Measurements from ENCODE around the gene SEPTIN8.

The SEPTIN8 gene

DNA sequence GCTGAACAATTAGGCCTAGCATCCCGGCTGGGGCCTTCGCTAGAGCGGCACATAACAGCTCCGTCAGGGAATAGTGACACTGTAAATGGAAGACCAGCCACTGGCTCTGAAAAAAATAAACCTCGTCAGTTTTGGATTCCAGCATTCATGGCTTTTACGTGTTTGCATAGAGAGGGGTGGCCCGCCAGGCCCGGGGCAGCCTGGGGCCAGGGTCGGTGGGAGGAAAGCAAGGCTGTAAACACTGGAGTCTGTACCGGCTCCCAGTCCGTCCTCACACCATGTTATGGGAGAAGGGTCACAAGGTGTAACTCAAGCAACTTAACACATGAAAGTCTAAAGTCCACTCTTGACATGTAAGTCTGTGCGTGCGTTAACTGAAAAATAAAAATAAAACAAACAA is 18.6 kb downstream of the SEPTIN8 start:
- Histone ChIP-seq H3K4me3 (ENCODE audit: low read length) (no peak overlapping the region), H3K9ac (ENCODE audit: low read length) (no peak overlapping the region), H3K27me3 (ENCODE audit: control insufficient read depth, insufficient read depth, low read length) (no peaks in the 10 kb centered on the region), H3K36me3 (ENCODE audit: control insufficient read depth, insufficient read depth, low read length) (peaks cover 26% of the 10 kb centered on the region), H3K27ac (ENCODE audit: low read depth, low read length) (no peak overlapping the region), H3K4me1 (ENCODE audit: control insufficient read depth, insufficient read depth, low read length) (no peaks in the 10 kb centered on the region)

DNA sequence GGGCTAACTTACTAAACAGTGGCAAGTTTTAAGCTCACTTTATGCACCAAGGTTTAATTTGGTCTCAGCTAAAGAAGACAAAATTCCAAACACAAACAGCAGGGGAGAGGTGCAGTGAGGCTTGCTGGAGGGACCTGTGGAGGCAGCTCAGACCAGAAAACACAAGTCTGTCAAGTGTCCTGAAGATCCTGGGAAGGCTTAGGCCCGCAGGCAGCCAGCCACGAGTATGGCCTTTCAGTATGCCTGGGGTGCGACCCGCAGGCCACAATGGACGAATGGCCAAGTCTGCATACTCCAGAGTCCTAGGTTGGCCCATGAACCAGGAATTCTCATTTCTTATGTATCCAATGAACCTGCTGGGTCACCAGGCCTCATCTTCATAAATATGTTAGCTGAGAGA is 20.5 kb downstream of the SEPTIN8 start:
- H3K36me3 ChIP-seq (ENCODE audit: control insufficient read depth, insufficient read depth, low read length): peaks cover 15% of the 10 kb centered on the region
- H3K4me3 ChIP-seq (ENCODE audit: low read length): no peak overlapping the region
- H3K27ac ChIP-seq (ENCODE audit: low read depth, low read length): no peak overlapping the region
- no peak overlapping the region for H3K9ac ChIP-seq (ENCODE audit: low read length)
- H3K4me1 ChIP-seq (ENCODE audit: control insufficient read depth, insufficient read depth, low read length): no peaks in the 10 kb centered on the region
- no peaks in the 10 kb centered on the region for H3K27me3 ChIP-seq (ENCODE audit: control insufficient read depth, insufficient read depth, low read length)

DNA sequence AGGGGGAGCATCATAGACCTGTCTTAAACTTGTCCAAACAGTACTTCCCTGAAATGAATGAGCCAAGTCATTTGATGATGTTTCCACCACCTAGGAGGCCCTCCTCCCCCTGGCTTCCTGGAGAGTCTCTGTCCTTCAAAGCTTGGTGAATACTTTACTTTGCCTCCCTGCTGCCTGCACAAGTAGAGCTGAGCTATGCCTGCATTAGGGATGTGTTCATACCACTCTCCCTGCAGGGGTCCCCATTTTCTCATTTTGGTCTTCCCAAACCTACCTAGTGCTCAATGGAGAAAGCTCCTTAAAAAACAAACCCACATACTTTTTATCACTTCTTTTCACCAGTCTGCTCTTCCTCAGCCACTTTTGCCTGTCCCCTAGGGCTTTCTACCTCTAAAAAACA is 22.1 kb downstream of the SEPTIN8 start:
- H3K36me3 ChIP-seq (ENCODE audit: control insufficient read depth, insufficient read depth, low read length): peaks cover 4% of the 10 kb centered on the region
- no peak overlapping the region for H3K4me3 ChIP-seq (ENCODE audit: low read length)
- no peak overlapping the region for H3K9ac ChIP-seq (ENCODE audit: low read length)
- H3K4me1 ChIP-seq (ENCODE audit: control insufficient read depth, insufficient read depth, low read length): no peaks in the 10 kb centered on the region
- no peaks in the 10 kb centered on the region for H3K27me3 ChIP-seq (ENCODE audit: control insufficient read depth, insufficient read depth, low read length)
- no peak overlapping the region for H3K27ac ChIP-seq (ENCODE audit: low read depth, low read length)

DNA sequence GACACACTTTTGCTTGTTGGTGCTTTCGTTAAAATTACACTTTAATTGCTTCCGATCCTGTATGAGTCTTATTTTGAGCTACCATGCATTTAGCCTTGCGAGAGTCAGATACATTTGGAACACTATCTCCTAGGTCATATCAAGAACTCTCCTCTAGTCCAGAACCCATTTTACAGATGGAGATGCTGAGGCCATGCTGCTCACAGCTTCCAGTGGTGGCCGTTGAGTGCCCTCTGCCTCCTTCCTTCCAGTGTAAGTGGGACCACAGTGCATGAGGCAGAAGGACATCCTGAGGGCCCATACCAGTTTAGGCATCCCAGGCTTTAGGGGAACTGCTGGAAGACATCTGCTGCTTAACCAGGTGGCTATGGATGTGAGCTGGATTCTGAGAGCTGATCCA is 22.9 kb downstream of the SEPTIN8 start:
- Histone ChIP-seq H3K27ac (ENCODE audit: low read depth, low read length) (no peak overlapping the region), H3K9ac (ENCODE audit: low read length) (no peak overlapping the region)

DNA sequence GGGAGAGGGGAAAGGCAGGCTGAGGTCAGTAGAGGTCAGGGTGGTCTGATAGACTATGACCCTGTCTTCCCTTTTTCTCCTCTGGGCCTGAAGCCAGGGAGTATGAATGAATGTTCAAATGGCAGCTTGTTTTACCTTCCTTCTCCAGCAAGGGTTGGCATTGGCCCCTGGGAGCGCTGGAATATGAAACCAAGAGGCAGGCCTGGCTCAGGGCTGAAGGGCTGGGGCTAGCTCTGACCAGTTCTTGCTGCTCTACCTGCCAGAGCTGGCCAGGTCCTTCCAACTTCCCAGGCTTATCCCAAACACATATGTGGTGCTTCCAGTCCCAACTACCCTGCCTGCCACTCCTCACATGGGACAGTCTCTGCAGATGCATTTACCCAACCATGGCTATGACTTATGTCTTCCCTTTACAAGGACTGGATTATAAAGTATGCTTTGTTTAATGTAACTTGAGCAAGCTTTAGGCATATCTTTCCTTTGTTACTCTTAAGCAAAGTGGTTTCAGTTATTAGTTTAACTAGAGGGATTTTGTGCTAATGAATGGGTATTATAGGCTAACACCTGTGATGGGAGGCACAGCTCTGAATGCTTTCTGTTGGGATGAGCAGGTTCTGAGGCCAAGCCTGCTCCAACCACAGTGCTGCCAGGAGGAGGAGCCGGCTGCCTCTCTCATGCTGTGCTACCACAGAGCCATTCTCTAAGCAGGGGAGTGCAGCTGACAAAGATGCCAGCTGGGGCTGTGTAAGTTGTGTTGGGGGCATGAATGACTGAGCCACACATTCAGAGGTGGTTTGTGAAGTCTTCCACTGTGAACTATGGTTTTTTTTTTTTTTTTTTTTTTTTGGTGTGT is 23.7 kb downstream of the SEPTIN8 start:
- H3K4me1 ChIP-seq (ENCODE audit: control insufficient read depth, insufficient read depth, low read length): no peaks in the 10 kb centered on the region
- no peak overlapping the region for H3K4me3 ChIP-seq (ENCODE audit: low read length)
- H3K9ac ChIP-seq (ENCODE audit: low read length): no peak overlapping the region
- H3K27me3 ChIP-seq (ENCODE audit: control insufficient read depth, insufficient read depth, low read length): no peaks in the 10 kb centered on the region
- H3K27ac ChIP-seq (ENCODE audit: low read depth, low read length): no peak overlapping the region
- peaks cover 4% of the 10 kb centered on the region for H3K36me3 ChIP-seq (ENCODE audit: control insufficient read depth, insufficient read depth, low read length)

More for the DNA sequence above, 22.9 kb downstream of the SEPTIN8 start:
- no peak overlapping the region for H3K4me3 ChIP-seq (ENCODE audit: low read length)
- H3K4me1 ChIP-seq (ENCODE audit: control insufficient read depth, insufficient read depth, low read length): no peaks in the 10 kb centered on the region
- H3K27me3 ChIP-seq (ENCODE audit: control insufficient read depth, insufficient read depth, low read length): no peaks in the 10 kb centered on the region
- peaks cover 4% of the 10 kb centered on the region for H3K36me3 ChIP-seq (ENCODE audit: control insufficient read depth, insufficient read depth, low read length)

DNA sequence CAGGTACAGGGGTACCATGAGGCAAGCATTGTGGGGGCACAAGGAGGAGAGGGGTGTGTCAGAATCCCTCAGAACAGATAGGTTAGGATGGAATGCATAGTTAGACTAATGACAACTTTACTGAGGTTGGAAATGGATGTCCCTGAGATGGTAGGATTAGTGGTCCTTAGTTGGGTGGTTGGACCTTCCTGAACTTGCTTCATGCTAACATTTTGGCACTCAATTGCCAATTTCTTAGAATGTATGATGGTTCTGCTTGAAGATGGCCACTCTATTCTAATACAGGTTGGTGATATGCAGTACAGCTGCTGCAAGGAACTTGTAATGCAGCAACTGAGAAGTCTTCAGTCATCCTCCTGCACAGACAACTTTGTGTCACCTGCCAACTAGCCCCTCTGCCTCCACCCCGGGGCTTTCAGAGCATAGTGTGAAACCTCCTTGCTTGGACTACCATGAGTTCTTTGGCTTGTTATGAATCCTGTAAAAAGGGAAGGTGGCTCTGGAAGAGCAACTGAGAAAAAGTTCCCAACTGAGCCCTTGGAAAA is 24.4 kb downstream of the SEPTIN8 start:
- Histone ChIP-seq H3K9ac (ENCODE audit: low read length) (no peak overlapping the region), H3K27ac (ENCODE audit: low read depth, low read length) (no peak overlapping the region), H3K4me1 (ENCODE audit: control insufficient read depth, insufficient read depth, low read length) (no peaks in the 10 kb centered on the region), H3K27me3 (ENCODE audit: control insufficient read depth, insufficient read depth, low read length) (no peaks in the 10 kb centered on the region), H3K4me3 (ENCODE audit: low read length) (no peak overlapping the region), H3K36me3 (ENCODE audit: control insufficient read depth, insufficient read depth, low read length) (peaks cover 4% of the 10 kb centered on the region)

DNA sequence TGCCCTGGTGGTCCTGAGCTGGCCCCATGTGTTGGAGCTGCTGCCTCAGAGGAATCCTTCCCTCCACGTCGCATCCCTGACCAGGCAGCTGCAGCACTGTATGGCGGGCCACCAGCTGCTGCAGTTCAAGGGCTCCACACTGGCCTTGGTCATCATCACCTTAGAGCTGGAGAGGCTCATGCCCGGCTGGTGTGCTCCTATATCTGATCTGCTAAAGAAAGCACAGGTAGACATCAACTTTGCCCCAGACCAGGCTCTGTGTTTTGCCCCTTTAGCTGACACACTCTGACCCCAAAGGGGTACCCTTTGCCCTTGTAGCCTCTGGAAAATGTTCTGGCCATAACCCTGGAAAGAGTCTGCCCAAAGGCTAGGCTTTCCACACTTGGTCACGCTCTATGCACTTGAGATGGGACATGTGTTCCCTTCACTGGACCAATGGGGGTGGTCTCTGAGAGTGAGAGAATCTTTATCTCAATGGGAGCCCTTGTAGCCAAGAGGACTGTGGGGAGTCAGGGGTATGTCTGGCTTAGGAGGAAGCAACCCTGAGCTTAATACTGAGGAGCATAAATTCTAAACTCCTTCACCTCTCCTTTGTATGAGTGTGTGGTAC is 25.0 kb downstream of the SEPTIN8 start:
- Histone ChIP-seq H3K27ac (ENCODE audit: low read depth, low read length) (no peak overlapping the region), H3K4me3 (ENCODE audit: low read length) (no peak overlapping the region), H3K4me1 (ENCODE audit: control insufficient read depth, insufficient read depth, low read length) (no peaks in the 10 kb centered on the region), H3K27me3 (ENCODE audit: control insufficient read depth, insufficient read depth, low read length) (no peaks in the 10 kb centered on the region), H3K36me3 (ENCODE audit: control insufficient read depth, insufficient read depth, low read length) (no peaks in the 10 kb centered on the region), H3K9ac (ENCODE audit: low read length) (no peak overlapping the region)

DNA sequence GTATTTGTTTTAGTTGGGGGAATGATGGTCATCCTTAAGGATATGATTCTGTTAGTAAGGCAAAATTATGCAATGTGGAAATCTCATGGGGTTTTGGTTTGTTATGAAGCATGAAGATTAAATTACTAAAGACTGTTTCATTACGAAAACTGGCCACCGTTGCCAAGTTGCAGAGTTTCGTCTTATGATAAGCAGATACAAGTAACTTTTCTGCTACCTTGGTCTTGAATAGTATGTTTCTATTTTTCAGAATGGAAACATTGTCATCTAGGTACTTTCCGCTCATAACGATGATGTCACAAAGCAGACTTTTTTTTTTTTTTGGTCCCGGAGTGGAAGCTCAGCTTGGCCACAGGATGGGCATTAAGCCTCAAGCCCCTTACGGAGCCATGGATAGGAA is 25.6 kb downstream of the SEPTIN8 start:
- Histone ChIP-seq H3K27ac (ENCODE audit: low read depth, low read length) (no peak overlapping the region), H3K36me3 (ENCODE audit: control insufficient read depth, insufficient read depth, low read length) (no peaks in the 10 kb centered on the region), H3K4me3 (ENCODE audit: low read length) (no peak overlapping the region), H3K4me1 (ENCODE audit: control insufficient read depth, insufficient read depth, low read length) (no peaks in the 10 kb centered on the region), H3K27me3 (ENCODE audit: control insufficient read depth, insufficient read depth, low read length) (peaks cover 3% of the 10 kb centered on the region), H3K9ac (ENCODE audit: low read length) (no peak overlapping the region)

DNA sequence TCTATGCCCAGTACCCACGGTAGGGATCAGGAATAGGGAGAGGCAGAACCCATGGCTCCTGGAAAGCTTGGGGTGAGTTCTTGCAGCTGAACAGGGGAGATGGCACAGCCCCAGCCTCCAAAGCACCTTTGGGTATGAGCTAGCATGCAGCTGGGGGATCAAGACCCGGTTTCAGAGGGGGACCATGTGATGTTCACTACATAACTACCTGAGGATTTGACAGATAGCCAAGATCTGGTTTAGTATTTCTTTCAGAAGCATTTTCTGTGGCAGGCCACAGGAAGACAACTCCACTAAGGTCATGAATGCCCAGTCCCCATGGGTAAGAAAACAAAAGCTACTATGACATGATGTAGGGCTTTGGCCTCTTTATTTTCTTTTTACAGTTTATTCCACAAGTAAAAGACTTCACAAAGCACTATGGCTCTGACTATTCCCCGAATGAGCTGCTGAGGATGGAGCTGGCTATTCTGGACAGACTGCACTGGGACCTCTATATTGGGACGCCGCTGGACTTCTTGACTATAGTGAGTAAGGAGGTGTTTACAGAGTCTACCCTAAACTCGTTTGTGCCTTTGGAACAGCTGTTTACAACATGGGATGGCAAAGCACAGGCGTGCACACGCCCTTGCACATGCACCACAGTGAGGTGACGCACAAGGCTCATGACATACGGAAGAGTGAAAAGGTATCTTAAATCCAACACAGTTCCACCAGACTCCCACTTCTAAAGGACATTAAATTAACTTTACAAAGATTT is 26.4 kb downstream of the SEPTIN8 start:
- Histone ChIP-seq H3K4me3 (ENCODE audit: low read length) (no peak overlapping the region), H3K27ac (ENCODE audit: low read depth, low read length) (no peak overlapping the region), H3K9ac (ENCODE audit: low read length) (no peak overlapping the region), H3K4me1 (ENCODE audit: control insufficient read depth, insufficient read depth, low read length) (no peaks in the 10 kb centered on the region), H3K36me3 (ENCODE audit: control insufficient read depth, insufficient read depth, low read length) (no peaks in the 10 kb centered on the region), H3K27me3 (ENCODE audit: control insufficient read depth, insufficient read depth, low read length) (peaks cover 3% of the 10 kb centered on the region)

DNA sequence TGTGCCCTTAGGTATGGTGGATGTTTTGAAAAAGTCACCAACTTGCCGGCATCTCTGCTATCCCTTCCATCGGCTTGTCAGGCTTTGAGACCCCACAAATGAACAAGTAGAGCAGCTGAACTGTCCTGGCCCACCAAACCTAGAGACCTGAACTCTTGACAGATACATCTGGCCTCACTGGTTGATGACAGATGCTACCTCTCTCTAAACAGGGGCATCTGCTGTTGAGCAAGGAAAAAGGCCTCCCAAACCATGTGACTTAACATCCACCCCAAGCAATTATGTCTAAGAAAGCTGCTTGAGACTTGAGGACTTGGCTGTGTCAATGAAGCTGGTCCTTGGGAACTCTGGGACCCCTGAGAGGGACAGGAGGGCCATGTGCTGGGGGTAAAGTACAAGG is 27.5 kb downstream of the SEPTIN8 start:
- Histone ChIP-seq H3K9ac (ENCODE audit: low read length) (no peak overlapping the region), H3K27me3 (ENCODE audit: control insufficient read depth, insufficient read depth, low read length) (peaks cover 3% of the 10 kb centered on the region), H3K4me3 (ENCODE audit: low read length) (no peak overlapping the region), H3K36me3 (ENCODE audit: control insufficient read depth, insufficient read depth, low read length) (no peaks in the 10 kb centered on the region), H3K27ac (ENCODE audit: low read depth, low read length) (no peak overlapping the region), H3K4me1 (ENCODE audit: control insufficient read depth, insufficient read depth, low read length) (no peaks in the 10 kb centered on the region)

DNA sequence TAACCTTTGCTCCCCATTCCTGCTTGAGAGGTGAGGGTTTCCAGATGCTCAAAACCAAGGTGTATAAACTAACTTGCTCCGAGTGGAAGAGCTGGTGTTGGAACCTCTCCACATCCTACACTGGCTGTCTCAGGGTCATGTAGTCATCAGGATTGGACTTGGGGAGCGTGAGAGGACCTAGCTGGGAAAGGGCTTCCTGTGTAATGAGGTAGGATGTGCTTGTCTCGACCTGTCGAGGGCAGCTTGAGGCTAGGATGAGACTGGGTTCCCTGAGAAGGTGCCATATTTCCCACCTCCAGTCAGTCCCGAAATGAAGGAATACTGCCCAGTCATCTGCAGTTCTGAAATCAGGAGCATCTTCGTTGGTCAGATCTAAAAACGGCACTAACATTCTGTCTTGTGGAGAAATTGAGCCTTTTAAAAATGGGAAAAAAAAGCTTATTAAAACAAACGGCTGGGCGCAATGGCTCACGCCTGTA is 28.5 kb downstream of the SEPTIN8 start:
- H3K27ac ChIP-seq (ENCODE audit: low read depth, low read length): no peak overlapping the region
- H3K36me3 ChIP-seq (ENCODE audit: control insufficient read depth, insufficient read depth, low read length): no peaks in the 10 kb centered on the region
- peaks cover 3% of the 10 kb centered on the region for H3K27me3 ChIP-seq (ENCODE audit: control insufficient read depth, insufficient read depth, low read length)
- H3K4me1 ChIP-seq (ENCODE audit: control insufficient read depth, insufficient read depth, low read length): no peaks in the 10 kb centered on the region
- H3K4me3 ChIP-seq (ENCODE audit: low read length): no peak overlapping the region
- no peak overlapping the region for H3K9ac ChIP-seq (ENCODE audit: low read length)
